G401.6 (cell line): ENCODE data around the gene RTTN.
A peak's percentile ranks its signal among the peaks of the same experiment; 100 is the strongest.

ENCODE experiments used
- FAIRE-seq: peaks from 2 replicates; lab custom pipeline; 2012; peaks lifted over from hg19 to GRCh38; lab: Jason Lieb, UNC

Gene RTTN

GRCh38 chr18:70073432-70073831 is 132.1 kb downstream of the RTTN start:
- no peak for FAIRE-seq

- FAIRE-seq: no peak
Observed at GRCh38 chr18:70072678-70073077, 132.8 kb downstream of the RTTN start.

- FAIRE-seq: no peak
Observed at GRCh38 chr18:70069965-70070364, 135.5 kb downstream of the RTTN start.

GRCh38 chr18:70069382-70069781 is 136.1 kb downstream of the RTTN start:
- FAIRE-seq: no peak

GRCh38 chr18:70068981-70069380 is 136.5 kb downstream of the RTTN start:
- FAIRE-seq: no peak

- FAIRE-seq: no peak
Observed at GRCh38 chr18:70059684-70060083, 145.8 kb downstream of the RTTN start.

GRCh38 chr18:70058916-70059315 is 146.6 kb downstream of the RTTN start:
- FAIRE-seq: no peak

- FAIRE-seq: peak; percentile 21
Observed at GRCh38 chr18:70047931-70048603, 157.4 kb downstream of the RTTN start.

GRCh38 chr18:70046796-70047195 is 158.7 kb downstream of the RTTN start:
- FAIRE-seq: no peak

GRCh38 chr18:70046207-70046606 is 159.3 kb downstream of the RTTN start:
- FAIRE-seq: no peak

GRCh38 chr18:70044632-70045031 is 160.9 kb downstream of the RTTN start:
- no peak for FAIRE-seq

- no peak for FAIRE-seq
Observed at GRCh38 chr18:70041459-70042050, 163.9 kb downstream of the RTTN start.

GRCh38 chr18:70039186-70039585 is 166.3 kb downstream of the RTTN start:
- no peak for FAIRE-seq

- FAIRE-seq: no peak
Observed at GRCh38 chr18:70037431-70038061, 167.9 kb downstream of the RTTN start.

- FAIRE-seq: no peak
Observed at GRCh38 chr18:70036771-70037347, 168.6 kb downstream of the RTTN start.

- FAIRE-seq: no peak
Observed at GRCh38 chr18:70036168-70036567, 169.3 kb downstream of the RTTN start.

GRCh38 chr18:70031221-70031620 is 174.3 kb downstream of the RTTN start:
- no peak for FAIRE-seq

- no peak for FAIRE-seq
Observed at GRCh38 chr18:70030728-70031127, 174.8 kb downstream of the RTTN start.

GRCh38 chr18:70029163-70029562 is 176.3 kb downstream of the RTTN start:
- FAIRE-seq: no peak

- no peak for FAIRE-seq
Observed at GRCh38 chr18:70028734-70029133, 176.8 kb downstream of the RTTN start.

GRCh38 chr18:70028084-70028483 is 177.4 kb downstream of the RTTN start:
- FAIRE-seq: no peak

- FAIRE-seq: no peak
Observed at GRCh38 chr18:70025580-70025979, 179.9 kb downstream of the RTTN start.

GRCh38 chr18:70024829-70025228 is 180.7 kb downstream of the RTTN start:
- no peak for FAIRE-seq
